ELF-1 (cell line): Measurements from ENCODE around the gene CXCR1.
"Not testable (repeated sequence)": the region's sequence is repeated elsewhere in the genome, so short reads cannot be mapped to it uniquely, and the experiment has no call there.

Experiments
- DNase-seq: peaks from one replicate; pipeline ENCODE4 v3.0.0-alpha.2; 2016; ENCODE audit warnings: low read depth, low spot score

Gene CXCR1

GRCh38 chr2:218166791-218167190 is at the start of gene CXCR1:
Gene CXCR1, minus strand, starts transcription at chr2:218166962. Its CDS starts 1,751 bp downstream, at chr2:218165211.
- DNase-seq = no peak

GRCh38 chr2:218216336-218216673 is 49.5 kb upstream of the CXCR1 start:
- DNase-seq = no peak

GRCh38 chr2:218214116-218214515 is 47.4 kb upstream of the CXCR1 start:
- no peak for DNase-seq

GRCh38 chr2:218209078-218209477 is 42.3 kb upstream of the CXCR1 start:
- DNase-seq = no peak

GRCh38 chr2:218202266-218202665 is 35.5 kb upstream of the CXCR1 start:
- no peak for DNase-seq

GRCh38 chr2:218196974-218197373 is 30.2 kb upstream of the CXCR1 start:
- DNase-seq = no peak

DNA sequence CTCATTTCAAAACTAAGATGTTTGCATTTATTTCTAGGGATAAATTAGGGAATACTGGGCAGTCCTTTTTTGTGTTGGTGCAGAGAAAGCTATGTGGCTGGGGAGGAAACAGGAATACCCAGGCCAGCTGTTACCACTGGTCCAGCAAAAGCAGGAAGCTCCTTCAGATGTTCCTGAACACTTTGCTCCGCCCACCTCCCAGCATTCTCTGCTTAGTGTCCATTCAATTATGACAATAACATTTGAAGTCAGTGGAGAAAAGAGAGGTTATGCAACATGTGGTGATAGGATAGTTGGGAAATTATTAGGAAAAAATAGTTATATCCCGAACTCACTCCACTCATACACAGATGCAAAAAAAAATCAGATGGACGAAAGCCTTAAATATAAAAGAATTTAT is 28.1 kb upstream of the CXCR1 start:
- DNase-seq = no peak

GRCh38 chr2:218193701-218194100 is 26.9 kb upstream of the CXCR1 start:
- no peak for DNase-seq

GRCh38 chr2:218192902-218193430 is 26.2 kb upstream of the CXCR1 start:
- no peak for DNase-seq

DNA sequence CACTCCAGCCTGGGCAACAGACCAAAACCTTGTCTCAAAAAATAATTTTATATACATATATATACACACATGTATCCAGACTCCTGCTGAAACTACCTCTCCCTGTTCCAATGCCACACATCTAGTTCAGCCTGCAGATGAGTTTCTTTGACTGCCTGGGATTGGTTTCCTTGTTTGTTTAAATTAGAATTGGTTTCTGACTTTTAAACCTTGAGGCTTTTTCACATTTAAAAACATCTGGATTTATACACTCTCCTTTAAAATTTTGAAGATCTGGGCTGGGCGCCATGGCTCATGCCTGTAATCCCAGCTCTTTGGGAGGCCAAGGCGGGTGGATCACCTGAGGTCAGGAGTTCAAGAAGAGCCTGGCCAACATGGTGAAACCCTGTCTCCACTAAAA is 21.8 kb upstream of the CXCR1 start:
- no peak for DNase-seq

- DNase-seq = no peak
Observed at GRCh38 chr2:218187296-218188015, 20.7 kb upstream of the CXCR1 start.

GRCh38 chr2:218186876-218187275 is 20.1 kb upstream of the CXCR1 start:
- no peak for DNase-seq

DNA sequence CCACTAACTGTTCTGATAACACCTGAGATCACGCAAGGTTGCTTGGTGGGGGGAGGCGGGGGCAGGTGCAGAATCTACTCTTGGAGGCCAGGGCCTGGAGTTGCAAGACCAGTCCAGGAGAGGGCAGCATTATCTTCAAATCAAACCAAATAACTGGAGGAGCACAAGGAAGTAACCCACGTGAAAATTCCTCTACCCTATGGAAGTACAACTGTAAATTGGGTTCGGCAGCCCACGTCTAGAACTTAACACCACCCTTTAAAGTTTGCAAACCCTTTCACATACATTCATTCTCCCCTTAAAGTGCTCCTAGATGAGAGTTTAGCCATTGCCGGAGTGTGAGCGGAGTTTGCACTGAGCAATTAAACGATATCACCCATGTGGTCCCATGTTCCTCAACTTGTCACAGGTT is 19.6 kb upstream of the CXCR1 start:
- DNase-seq = peak; percentile 82

DNA sequence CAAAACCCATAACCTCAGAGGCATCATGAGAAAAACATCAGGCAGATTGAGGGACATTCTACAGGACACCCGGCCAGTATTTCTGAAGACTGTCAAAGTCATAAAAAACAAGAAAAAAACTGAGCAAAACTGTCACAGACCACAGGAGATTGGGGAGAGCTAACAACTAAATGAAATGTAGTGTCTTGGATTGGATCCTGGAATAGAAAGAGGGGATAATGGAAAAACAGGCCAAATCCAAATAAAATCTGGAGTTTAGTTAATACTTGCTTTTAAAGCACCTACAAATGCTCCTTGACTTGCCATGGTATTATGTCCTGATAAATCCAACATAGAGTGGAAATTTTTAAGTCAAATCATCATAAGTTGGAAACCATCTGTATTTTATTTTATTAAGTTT is 17.6 kb upstream of the CXCR1 start:
- DNase-seq = no peak

- DNase-seq = no peak
Observed at GRCh38 chr2:218180467-218181114, 13.8 kb upstream of the CXCR1 start.

DNA sequence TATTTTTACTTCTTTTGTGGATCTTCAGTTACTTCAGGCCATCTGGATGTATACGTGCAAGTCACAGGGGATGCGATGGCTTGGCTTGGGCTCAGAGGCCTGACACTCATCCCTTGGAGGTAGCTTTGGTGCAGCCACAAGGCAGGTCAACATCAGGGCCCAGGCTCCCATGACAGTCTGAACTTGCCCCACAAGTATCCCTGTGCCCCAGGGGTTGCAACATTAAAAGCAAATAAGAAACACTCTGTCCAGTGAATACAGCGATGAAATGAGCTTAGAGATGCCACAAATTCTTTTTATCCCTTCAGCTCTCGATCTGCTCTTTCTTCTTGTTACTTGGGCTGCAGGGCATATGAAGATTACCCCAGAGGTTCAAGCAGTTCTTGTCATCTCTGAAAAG is 13.0 kb upstream of the CXCR1 start:
- no peak for DNase-seq

DNA sequence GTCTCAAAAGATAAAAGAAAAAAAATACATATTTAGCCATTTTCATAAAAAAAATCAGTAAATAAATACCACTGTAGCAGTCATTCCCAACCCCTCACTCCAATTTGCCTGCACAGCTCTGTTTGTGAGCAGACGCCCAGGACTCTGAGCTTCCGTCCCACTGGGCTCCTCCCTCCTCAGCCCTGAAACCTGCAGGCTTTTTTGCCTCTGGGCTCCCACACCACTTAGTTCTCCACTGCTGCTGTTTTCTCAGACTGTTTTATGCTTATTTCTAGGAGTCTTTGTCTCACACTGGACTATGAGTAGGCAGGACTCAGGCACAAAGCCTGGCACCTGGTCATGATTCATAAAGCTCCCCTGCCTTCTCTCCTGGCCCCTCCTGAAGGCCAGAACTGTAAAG is 6.1 kb upstream of the CXCR1 start:
- peak; percentile 8 for DNase-seq

- not testable (repeated sequence) for DNase-seq
Observed at GRCh38 chr2:218171744-218172143, 5.0 kb upstream of the CXCR1 start.

- DNase-seq = no peak
Observed at GRCh38 chr2:218169757-218170546, 3.2 kb upstream of the CXCR1 start.

- peak; percentile 77 for DNase-seq
Observed at GRCh38 chr2:218168635-218169462, 2.1 kb upstream of the CXCR1 start.

DNA sequence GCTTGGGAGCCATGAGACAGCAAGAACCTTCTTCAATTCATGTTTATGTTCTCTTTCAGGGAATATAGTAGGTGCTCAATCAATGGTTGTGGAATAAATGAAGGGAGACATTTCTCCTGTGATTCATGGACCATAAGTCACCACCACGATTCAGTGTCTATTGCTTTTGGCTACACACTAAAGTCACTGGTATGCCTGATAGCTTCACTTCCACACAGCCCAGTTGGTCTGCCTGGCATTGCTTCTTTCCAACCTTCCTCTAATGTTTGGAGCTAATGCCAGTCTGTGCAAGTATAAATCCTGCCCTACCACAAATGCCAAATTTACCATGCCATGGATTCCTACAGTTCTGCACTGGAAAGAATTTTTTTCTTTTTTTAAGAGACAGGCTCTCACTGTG is 1.3 kb upstream of the CXCR1 start:
- DNase-seq = no peak

DNA sequence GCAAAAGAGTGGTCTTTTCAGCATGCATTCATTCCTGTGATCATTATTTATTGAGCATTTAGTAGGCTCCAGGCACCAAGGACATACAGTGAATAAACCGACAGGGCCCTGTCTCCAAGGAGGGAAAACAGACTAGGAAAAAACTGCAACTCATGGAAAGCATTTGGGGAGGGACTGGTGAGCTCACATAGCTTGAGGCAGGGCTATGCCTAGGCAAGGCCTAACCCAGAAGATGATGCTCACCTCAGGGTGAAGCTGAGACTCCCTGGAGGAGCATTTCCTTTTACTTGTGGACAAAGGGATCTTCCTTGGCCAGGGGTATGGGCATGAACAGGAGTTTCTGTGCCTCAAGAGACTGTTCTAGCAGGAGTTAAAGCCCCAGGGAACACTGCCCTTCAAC is 3.9 kb downstream of the CXCR1 start:
- DNase-seq = no peak
